Measurements from ENCODE around the gene PRCC. TPM values are rescaled to one million over a fixed set of nuclear protein-coding genes. Genes with fewer than 3 reads are reported as not detected.
A peak's percentile ranks its signal among the peaks of the same experiment; 100 is the strongest.

Gene PRCC
- total and polyA plus RNA-seq, 5 donors from 2014 or later, result 35.5 to 67.8 (median 36.8) TPM

DNA sequence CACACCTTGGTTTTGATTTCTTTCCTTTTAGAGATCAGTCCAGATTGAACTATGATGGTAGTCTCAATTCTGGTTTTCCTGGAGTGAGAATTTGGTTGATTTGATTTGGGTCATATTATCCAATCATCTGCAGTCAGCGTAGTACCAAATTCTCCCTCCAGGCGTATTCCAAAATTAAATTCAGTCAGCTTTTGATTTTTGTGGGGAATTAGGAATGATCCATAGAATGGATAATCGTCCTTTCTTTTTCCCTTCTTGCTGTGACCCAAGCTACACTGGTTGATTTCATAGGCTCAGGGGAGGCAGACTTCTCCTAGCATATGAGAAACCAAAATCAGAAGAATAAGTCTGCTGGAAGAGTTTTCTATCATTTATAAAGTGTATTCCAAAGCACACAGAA, 4.9 kb downstream of the PRCC start:
- no peak for DNase-seq
- ATAC-seq (ENCODE audit: low read depth in 2 of 2), result no peak
- H3K27me3 Mint-ChIP-seq, result no peaks in the 10 kb centered on the region
- Histone ChIP-seq H3K36me3 (ENCODE audit: control insufficient read depth, insufficient read depth, low read length) (peaks cover 22% of the 10 kb centered on the region), H3K27me3 (ENCODE audit: control insufficient read depth, insufficient read depth, low read length) (no peaks in the 10 kb centered on the region), H3K27ac (ENCODE audit: insufficient read depth, low read length, poor library complexity, severe bottlenecking) (no peak overlapping the region), H3K4me3 (ENCODE audit: low read depth, low read length) (no peak overlapping the region), H3K4me1 (ENCODE audit: control insufficient read depth, insufficient read depth, low read length, poor library complexity, severe bottlenecking) (peaks cover 54% of the 10 kb centered on the region), H3K9me3 (ENCODE audit: control insufficient read depth in 2 of 2, low read length in 2 of 2) (no peaks in the 10 kb centered on the region)
- peaks cover 21% of the 10 kb centered on the region for H3K36me3 Mint-ChIP-seq
- H3K9me3 Mint-ChIP-seq, result no peaks in the 10 kb centered on the region
- H3K4me1 Mint-ChIP-seq, result peaks cover 21 to 70% (median 48%) of the 10 kb centered on the region in 4 donors
- peak overlapping the region in 1 of 4 donors; percentile 60 for H3K4me3 Mint-ChIP-seq
- H3K27ac Mint-ChIP-seq, result peak overlapping the region in 1 of 3 donors; percentile 47

DNA sequence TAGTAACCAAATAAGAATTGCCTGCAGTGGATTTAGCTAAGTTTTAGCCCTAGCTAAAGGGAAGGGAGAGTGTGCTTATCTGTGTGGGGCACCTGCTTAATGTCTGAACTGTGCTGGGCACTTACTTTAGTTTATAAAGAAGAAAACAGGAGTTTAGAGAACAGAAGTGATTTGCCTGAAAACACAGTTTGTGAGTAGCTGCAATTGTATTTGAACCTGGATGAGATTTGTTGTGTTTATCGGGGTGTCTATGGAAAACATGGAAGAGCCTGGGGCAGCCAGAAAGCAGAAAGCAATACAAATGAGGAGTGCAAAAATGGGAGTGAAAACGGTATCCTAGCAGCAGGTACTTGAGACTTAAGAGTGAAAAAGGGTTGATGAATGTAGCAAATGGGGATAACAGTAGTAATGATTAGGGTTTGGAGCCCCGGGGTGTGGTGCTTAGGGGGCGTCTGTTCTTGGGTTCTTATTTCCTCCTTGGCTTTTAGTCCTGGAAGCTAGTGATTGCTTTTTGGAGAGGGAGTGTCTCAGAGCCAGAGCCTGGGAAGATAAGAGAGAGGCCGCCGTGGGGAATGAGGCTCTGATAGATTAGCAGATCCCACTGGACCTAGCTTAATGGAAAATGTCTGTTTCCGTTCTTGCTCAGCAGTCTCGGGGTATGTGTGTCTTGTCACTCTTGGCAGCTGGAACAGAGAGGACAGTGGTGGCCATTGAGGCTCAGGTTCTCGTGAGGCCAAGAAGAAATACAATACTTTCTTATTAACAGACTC, 5.6 kb downstream of the PRCC start:
- Histone ChIP-seq H3K4me1 (ENCODE audit: control insufficient read depth, insufficient read depth, low read length, poor library complexity, severe bottlenecking) (peaks cover 58% of the 10 kb centered on the region), H3K27me3 (ENCODE audit: control insufficient read depth, insufficient read depth, low read length) (no peaks in the 10 kb centered on the region), H3K9me3 (ENCODE audit: control insufficient read depth in 2 of 2, low read length in 2 of 2) (no peaks in the 10 kb centered on the region), H3K36me3 (ENCODE audit: control insufficient read depth, insufficient read depth, low read length) (peaks cover 22% of the 10 kb centered on the region), H3K27ac (ENCODE audit: insufficient read depth, low read length, poor library complexity, severe bottlenecking) (no peak overlapping the region), H3K4me3 (ENCODE audit: low read depth, low read length) (no peak overlapping the region)
- ATAC-seq (ENCODE audit: low read depth in 2 of 2), result no peak
- DNase-seq, result no peak
- H3K27ac Mint-ChIP-seq, result peak overlapping the region; percentile 1 to 50 (median 47)
- H3K9me3 Mint-ChIP-seq, result no peaks in the 10 kb centered on the region
- H3K4me1 Mint-ChIP-seq, result peaks cover 25 to 76% (median 54%) of the 10 kb centered on the region in 4 donors
- no peaks in the 10 kb centered on the region for H3K27me3 Mint-ChIP-seq
- peaks cover 21% of the 10 kb centered on the region for H3K36me3 Mint-ChIP-seq
- H3K4me3 Mint-ChIP-seq, result peak overlapping the region in 1 of 4 donors; percentile 60

DNA sequence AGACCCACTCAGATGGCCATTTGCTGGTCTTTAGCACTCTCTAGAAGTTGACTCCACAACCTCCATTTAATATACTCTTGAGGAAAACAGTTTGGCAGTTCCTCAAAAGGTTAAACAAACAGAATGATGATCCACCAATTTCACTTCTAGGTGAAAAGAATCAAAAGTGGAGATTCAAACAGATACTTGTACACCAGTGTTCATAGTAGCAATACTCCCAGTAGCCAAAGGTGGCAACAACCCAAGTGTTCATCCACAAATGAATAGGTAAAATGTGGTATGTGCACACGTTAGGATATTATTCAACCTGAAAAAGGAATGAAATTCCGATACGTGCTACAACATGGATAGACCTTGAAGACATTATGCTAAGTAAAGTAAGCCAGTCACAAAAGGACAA, 6.3 kb downstream of the PRCC start:
- Mint-ChIP-seq H3K4me1 (peaks cover 24 to 76% (median 56%) of the 10 kb centered on the region in 4 donors), H3K4me3 (peak overlapping the region in 1 of 4 donors; percentile 60), H3K27me3 (no peaks in the 10 kb centered on the region), H3K9me3 (no peaks in the 10 kb centered on the region), H3K27ac (peak overlapping the region in 1 of 3 donors; percentile 47), H3K36me3 (peaks cover 18% of the 10 kb centered on the region)
- Histone ChIP-seq H3K9me3 (ENCODE audit: control insufficient read depth in 2 of 2, low read length in 2 of 2) (no peaks in the 10 kb centered on the region), H3K4me1 (ENCODE audit: control insufficient read depth, insufficient read depth, low read length, poor library complexity, severe bottlenecking) (peaks cover 53% of the 10 kb centered on the region), H3K4me3 (ENCODE audit: low read depth, low read length) (no peak overlapping the region), H3K27me3 (ENCODE audit: control insufficient read depth, insufficient read depth, low read length) (no peaks in the 10 kb centered on the region), H3K27ac (ENCODE audit: insufficient read depth, low read length, poor library complexity, severe bottlenecking) (no peak overlapping the region), H3K36me3 (ENCODE audit: control insufficient read depth, insufficient read depth, low read length) (peaks cover 22% of the 10 kb centered on the region)
- DNase-seq, result peak in 1 of 3 donors; percentile 29
- ATAC-seq (ENCODE audit: low read depth in 2 of 2), result no peak

DNA sequence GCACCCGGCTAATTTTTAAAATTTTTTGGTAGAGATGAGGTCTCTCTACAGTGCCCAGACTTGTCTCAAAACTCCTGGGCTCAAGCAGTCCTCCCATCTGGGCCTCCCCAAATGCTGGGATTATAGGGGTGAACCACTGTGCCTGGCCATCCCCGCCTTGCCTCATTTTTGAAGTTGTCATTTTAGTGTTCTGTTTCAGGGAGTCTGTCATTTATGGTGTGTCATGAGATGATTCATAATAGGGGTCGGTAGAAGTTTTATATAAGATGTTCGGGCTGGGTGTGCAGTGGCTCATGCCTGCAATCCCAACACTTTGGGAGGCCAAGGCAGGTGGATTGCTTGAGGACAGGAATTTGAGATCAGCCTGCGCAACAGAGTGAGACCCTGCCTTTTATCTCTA, 8.5 kb downstream of the PRCC start:
- Mint-ChIP-seq H3K4me1 (peaks cover 15 to 57% (median 46%) of the 10 kb centered on the region in 4 donors), H3K27ac (peak overlapping the region in 1 of 3 donors; percentile 47)
- ATAC-seq (ENCODE audit: low read depth in 2 of 2), result no peak

DNA sequence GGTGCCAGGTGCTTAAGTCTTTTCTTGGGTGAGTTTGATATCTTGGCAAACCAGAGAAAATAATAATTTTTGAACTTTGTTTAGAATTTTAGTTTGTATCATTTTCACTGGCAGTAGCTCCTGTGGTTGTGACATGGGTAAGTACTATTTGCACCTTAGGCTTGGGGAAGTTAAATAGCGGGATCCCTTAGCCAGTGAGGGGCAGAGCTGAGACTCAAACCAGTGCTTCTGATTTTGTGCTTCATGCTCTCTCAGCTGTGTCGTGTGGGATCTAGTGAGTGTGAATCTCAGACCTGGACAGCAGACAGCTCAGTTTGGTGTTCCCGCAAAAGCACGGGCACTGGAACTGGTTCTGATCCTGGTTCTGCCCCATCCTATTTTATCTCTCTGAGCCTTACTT, 9.6 kb downstream of the PRCC start:
- peaks cover 27% of the 10 kb centered on the region for H3K4me1 ChIP-seq (ENCODE audit: control insufficient read depth, insufficient read depth, low read length, poor library complexity, severe bottlenecking)
- H3K27me3 ChIP-seq (ENCODE audit: control insufficient read depth, insufficient read depth, low read length), result no peaks in the 10 kb centered on the region
- peaks cover 17 to 57% (median 50%) of the 10 kb centered on the region in 4 donors for H3K4me1 Mint-ChIP-seq
- H3K9me3 Mint-ChIP-seq, result no peaks in the 10 kb centered on the region
- H3K36me3 ChIP-seq (ENCODE audit: control insufficient read depth, insufficient read depth, low read length), result peaks cover 17% of the 10 kb centered on the region
- H3K27ac ChIP-seq (ENCODE audit: insufficient read depth, low read length, poor library complexity, severe bottlenecking), result no peak overlapping the region
- H3K9me3 ChIP-seq (ENCODE audit: control insufficient read depth in 2 of 2, low read length in 2 of 2), result no peaks in the 10 kb centered on the region
- DNase-seq (no peak), ATAC-seq (ENCODE audit: low read depth in 2 of 2) (no peak)
- H3K4me3 Mint-ChIP-seq, result no peak overlapping the region
- peaks cover 12% of the 10 kb centered on the region for H3K36me3 Mint-ChIP-seq
- no peak overlapping the region for H3K4me3 ChIP-seq (ENCODE audit: low read depth, low read length)
- no peaks in the 10 kb centered on the region for H3K27me3 Mint-ChIP-seq
- peak overlapping the region in 2 of 3 donors; percentile 5 to 32 for H3K27ac Mint-ChIP-seq

More for the DNA sequence above, 8.5 kb downstream of the PRCC start:
- H3K27me3 Mint-ChIP-seq, result no peaks in the 10 kb centered on the region
- H3K4me1 ChIP-seq (ENCODE audit: control insufficient read depth, insufficient read depth, low read length, poor library complexity, severe bottlenecking), result peaks cover 33% of the 10 kb centered on the region
- H3K36me3 ChIP-seq (ENCODE audit: control insufficient read depth, insufficient read depth, low read length), result peaks cover 20% of the 10 kb centered on the region
- peak overlapping the region in 1 of 4 donors; percentile 45 for H3K4me3 Mint-ChIP-seq
- no peak overlapping the region for H3K27ac ChIP-seq (ENCODE audit: insufficient read depth, low read length, poor library complexity, severe bottlenecking)
- peaks cover 8% of the 10 kb centered on the region for H3K36me3 Mint-ChIP-seq
- no peaks in the 10 kb centered on the region for H3K9me3 Mint-ChIP-seq
- H3K4me3 ChIP-seq (ENCODE audit: low read depth, low read length), result no peak overlapping the region
- H3K9me3 ChIP-seq (ENCODE audit: control insufficient read depth in 2 of 2, low read length in 2 of 2), result no peaks in the 10 kb centered on the region
- no peaks in the 10 kb centered on the region for H3K27me3 ChIP-seq (ENCODE audit: control insufficient read depth, insufficient read depth, low read length)
- DNase-seq, result no peak

DNA sequence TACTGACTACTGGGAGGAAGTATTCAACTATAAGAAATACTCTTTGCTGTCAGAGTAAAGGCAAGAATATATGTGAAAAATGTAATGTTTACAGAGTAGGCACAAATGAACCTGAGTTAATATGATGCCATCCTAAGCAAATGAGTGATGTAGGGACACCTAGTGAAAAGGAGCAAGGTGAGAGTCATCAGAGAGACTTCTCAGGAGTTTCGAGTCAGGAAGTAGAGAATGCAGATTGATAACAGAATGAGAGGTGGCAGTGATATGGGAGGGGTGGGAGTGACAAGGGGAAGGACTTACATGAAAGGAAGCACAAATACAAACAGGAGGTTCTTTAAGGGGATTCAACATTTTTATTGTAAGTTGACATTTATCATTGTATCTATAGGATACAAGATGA, 10.2 kb downstream of the PRCC start:
- Histone ChIP-seq H3K27me3 (ENCODE audit: control insufficient read depth, insufficient read depth, low read length) (no peaks in the 10 kb centered on the region), H3K9me3 (ENCODE audit: control insufficient read depth in 2 of 2, low read length in 2 of 2) (no peaks in the 10 kb centered on the region), H3K4me3 (ENCODE audit: low read depth, low read length) (no peak overlapping the region), H3K4me1 (ENCODE audit: control insufficient read depth, insufficient read depth, low read length, poor library complexity, severe bottlenecking) (peaks cover 27% of the 10 kb centered on the region), H3K36me3 (ENCODE audit: control insufficient read depth, insufficient read depth, low read length) (peaks cover 23% of the 10 kb centered on the region), H3K27ac (ENCODE audit: insufficient read depth, low read length, poor library complexity, severe bottlenecking) (no peak overlapping the region)
- H3K27ac Mint-ChIP-seq, result peak overlapping the region; percentile 2 to 57 (median 32)
- peaks cover 18% of the 10 kb centered on the region for H3K36me3 Mint-ChIP-seq
- H3K4me3 Mint-ChIP-seq, result peak overlapping the region in 1 of 4 donors; percentile 44
- DNase-seq (no peak), ATAC-seq (ENCODE audit: low read depth in 2 of 2) (no peak)
- no peaks in the 10 kb centered on the region for H3K27me3 Mint-ChIP-seq
- peaks cover 23 to 56% (median 48%) of the 10 kb centered on the region in 4 donors for H3K4me1 Mint-ChIP-seq
- no peaks in the 10 kb centered on the region for H3K9me3 Mint-ChIP-seq

DNA sequence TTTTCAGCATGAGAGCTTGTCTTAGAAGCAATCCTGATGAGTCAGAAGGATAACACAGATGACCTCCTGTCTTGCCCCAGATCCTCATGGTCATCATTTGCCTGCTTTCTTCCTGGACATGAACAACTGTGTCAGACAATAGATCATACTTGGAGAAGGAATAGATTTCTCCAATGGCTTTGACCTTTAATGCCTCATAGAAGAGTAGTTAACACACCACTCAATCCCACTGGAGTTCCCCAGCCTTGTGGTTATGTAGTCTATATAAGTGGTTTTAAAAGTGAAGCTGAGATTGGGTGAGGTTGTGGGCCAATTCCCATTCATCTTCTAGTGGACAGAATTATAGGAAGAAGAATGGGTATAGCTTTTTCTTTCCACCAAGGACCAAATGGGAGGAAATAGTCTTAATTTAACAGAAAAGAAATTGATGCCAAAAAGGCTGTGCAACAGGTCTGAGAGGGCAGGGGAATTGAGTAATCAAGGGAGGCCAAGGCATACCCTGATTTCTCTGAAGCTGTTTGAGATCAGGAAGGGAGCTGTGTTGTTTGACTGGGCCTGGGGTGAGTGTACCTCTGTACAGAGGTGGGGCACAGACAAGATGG, 14.4 kb downstream of the PRCC start:
- Histone ChIP-seq H3K27me3 (ENCODE audit: control insufficient read depth, insufficient read depth, low read length) (no peaks in the 10 kb centered on the region), H3K4me1 (ENCODE audit: control insufficient read depth, insufficient read depth, low read length, poor library complexity, severe bottlenecking) (peaks cover 13% of the 10 kb centered on the region), H3K27ac (ENCODE audit: insufficient read depth, low read length, poor library complexity, severe bottlenecking) (no peak overlapping the region), H3K36me3 (ENCODE audit: control insufficient read depth, insufficient read depth, low read length) (peaks cover 43% of the 10 kb centered on the region), H3K4me3 (ENCODE audit: low read depth, low read length) (no peak overlapping the region), H3K9me3 (ENCODE audit: control insufficient read depth in 2 of 2, low read length in 2 of 2) (no peaks in the 10 kb centered on the region)
- H3K36me3 Mint-ChIP-seq, result peaks cover 30% of the 10 kb centered on the region
- DNase-seq, result no peak
- no peak overlapping the region for H3K4me3 Mint-ChIP-seq
- no peak overlapping the region for H3K27ac Mint-ChIP-seq
- H3K9me3 Mint-ChIP-seq, result no peaks in the 10 kb centered on the region
- ATAC-seq (ENCODE audit: low read depth in 2 of 2), result no peak
- no peaks in the 10 kb centered on the region for H3K27me3 Mint-ChIP-seq
- peaks cover 25 to 35% (median 31%) of the 10 kb centered on the region in 4 donors for H3K4me1 Mint-ChIP-seq
